ENCODE measurements around the gene EXOG. TPM values are rescaled to one million over a fixed set of nuclear protein-coding genes. Genes with fewer than 3 reads are reported as not detected.

EXOG gene
- total RNA-seq, 1 experiment from 2014 or later, result 12.5 TPM

DNA sequence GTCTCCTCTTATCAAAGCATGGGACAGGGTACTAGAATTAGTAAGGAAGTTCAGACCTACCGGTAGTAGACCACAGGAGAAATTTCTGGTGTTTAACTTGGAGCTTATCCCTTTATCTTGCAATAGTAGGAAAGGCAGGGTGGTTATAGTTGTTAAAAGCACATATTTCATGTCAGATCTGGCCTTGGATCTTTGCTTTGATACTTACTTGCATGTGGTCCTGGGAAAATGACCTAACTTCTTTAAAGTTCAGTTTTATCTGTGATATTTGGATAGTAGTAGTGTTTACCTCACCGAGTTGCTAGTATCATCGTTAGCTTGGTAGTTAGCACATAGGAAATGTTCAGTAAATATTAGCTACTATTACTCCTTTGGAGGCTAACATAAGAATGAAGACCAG is 15.4 kb downstream of the EXOG start:
- CTCF ChIA-PET, result no interaction called here

DNA sequence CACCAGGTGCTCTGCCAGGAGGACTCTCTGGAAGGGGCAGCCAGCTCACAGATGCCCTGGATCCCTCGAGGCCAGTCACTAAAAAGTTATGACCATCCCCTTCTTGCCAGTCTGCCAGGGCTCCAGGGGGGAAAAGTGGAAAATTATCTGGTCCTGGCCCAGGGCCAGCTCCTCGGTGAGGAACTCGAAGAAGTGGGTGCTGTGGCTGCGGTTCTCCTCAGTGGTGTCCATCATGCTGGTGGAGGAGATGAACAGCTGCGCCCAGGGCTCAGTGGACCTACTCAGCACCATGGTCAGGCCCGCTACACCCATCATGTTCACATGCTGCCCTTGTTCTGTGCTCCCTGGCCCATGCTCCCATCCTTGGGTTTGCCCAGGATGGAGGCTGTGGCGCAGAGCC is 19.2 kb downstream of the EXOG start:
- H3K27ac ChIP-seq (ENCODE audit: low read length), result no peak overlapping the region
- in situ Hi-C loops (cut with HindIII; ENCODE audit: low pct_unique_long_range_greater_than_20kb, low sequenced_read_pairs) (loop anchor here (25.0 kb wide), 1 partner anchor 147 kb away; no protein-coding TSS in a partner anchor), intact Hi-C loops (cut with micrococcal nuclease; ENCODE audit: unreplicated experiment) (no loop called here)
- no peaks in the 10 kb centered on the region for H3K27me3 ChIP-seq (ENCODE audit: control insufficient read depth, insufficient read depth, low read length)
- ChIA-PET POLR2A (no interaction called here), CTCF (no interaction called here)
- no peaks in the 10 kb centered on the region for H3K36me3 ChIP-seq (ENCODE audit: control insufficient read depth, insufficient read depth, low read length)
- no TSS peak for BruUV-seq (replicated peaks)
- DNase-seq (ENCODE audit: low read depth, low spot score) (no peak), ATAC-seq (no peak)
- TF ChIP-seq TCF7L2 (IDR thresholded peaks at IDR 0.05; ENCODE audit: low read depth, low read length) (no peak), CTCF (IDR thresholded peaks at IDR 0.05) (no peak)
- no peak overlapping the region for H3K4me3 ChIP-seq (ENCODE audit: low read depth in 2 of 2, low read length in 2 of 2)
- no peaks in the 10 kb centered on the region for H3K4me1 ChIP-seq (ENCODE audit: control insufficient read depth, insufficient read depth, low read length)
- H3K9me3 ChIP-seq (ENCODE audit: control insufficient read depth, insufficient read depth, low read depth, low read length), result no peaks in the 10 kb centered on the region

More for the DNA sequence above, 15.4 kb downstream of the EXOG start:
- no peak overlapping the region for H3K27ac ChIP-seq (ENCODE audit: low read length)
- H3K9me3 ChIP-seq (ENCODE audit: control insufficient read depth, insufficient read depth, low read depth, low read length), result no peaks in the 10 kb centered on the region
- DNase-seq (ENCODE audit: low read depth, low spot score) (no peak), ATAC-seq (no peak)
- no peak overlapping the region for H3K4me3 ChIP-seq (ENCODE audit: low read depth in 2 of 2, low read length in 2 of 2)
- no TSS peak for BruUV-seq (replicated peaks)
- TF ChIP-seq CTCF (IDR thresholded peaks at IDR 0.05) (no peak), TCF7L2 (IDR thresholded peaks at IDR 0.05; ENCODE audit: low read depth, low read length) (no peak), SIN3A (IDR thresholded peaks at IDR 0.05; ENCODE audit: borderline replicate concordance, insufficient read depth, low read depth, low read length) (no peak), POLR2AphosphoS5 (IDR thresholded peaks at IDR 0.05; ENCODE audit: low read depth, low read length) (no peak)
- TF ChIP-seq, protein P1, sequence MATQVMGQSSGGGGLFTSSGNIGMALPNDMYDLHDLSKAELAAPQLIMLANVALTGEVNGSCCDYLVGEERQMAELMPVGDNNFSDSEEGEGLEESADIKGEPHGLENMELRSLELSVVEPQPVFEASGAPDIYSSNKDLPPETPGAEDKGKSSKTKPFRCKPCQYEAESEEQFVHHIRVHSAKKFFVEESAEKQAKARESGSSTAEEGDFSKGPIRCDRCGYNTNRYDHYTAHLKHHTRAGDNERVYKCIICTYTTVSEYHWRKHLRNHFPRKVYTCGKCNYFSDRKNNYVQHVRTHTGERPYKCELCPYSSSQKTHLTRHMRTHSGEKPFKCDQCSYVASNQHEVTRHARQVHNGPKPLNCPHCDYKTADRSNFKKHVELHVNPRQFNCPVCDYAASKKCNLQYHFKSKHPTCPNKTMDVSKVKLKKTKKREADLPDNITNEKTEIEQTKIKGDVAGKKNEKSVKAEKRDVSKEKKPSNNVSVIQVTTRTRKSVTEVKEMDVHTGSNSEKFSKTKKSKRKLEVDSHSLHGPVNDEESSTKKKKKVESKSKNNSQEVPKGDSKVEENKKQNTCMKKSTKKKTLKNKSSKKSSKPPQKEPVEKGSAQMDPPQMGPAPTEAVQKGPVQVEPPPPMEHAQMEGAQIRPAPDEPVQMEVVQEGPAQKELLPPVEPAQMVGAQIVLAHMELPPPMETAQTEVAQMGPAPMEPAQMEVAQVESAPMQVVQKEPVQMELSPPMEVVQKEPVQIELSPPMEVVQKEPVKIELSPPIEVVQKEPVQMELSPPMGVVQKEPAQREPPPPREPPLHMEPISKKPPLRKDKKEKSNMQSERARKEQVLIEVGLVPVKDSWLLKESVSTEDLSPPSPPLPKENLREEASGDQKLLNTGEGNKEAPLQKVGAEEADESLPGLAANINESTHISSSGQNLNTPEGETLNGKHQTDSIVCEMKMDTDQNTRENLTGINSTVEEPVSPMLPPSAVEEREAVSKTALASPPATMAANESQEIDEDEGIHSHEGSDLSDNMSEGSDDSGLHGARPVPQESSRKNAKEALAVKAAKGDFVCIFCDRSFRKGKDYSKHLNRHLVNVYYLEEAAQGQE (IDR thresholded peaks at IDR 0.05; ENCODE audit: insufficient read depth in 1 of 2, low read depth in 2 of 2, low read length in 1 of 2), result no peak
- intact Hi-C loops (cut with micrococcal nuclease; ENCODE audit: unreplicated experiment), result no loop called here
- no peaks in the 10 kb centered on the region; the same call in 1 of the 2 replicates for H3K36me3 ChIP-seq (ENCODE audit: control insufficient read depth, insufficient read depth, low read length)
- in situ Hi-C loops (cut with HindIII; ENCODE audit: low pct_unique_long_range_greater_than_20kb, low sequenced_read_pairs), result loop anchor here (25.0 kb wide), 1 partner anchor 151 kb away; no protein-coding TSS in a partner anchor
- H3K4me1 ChIP-seq (ENCODE audit: control insufficient read depth, insufficient read depth, low read length), result no peaks in the 10 kb centered on the region
- no peaks in the 10 kb centered on the region for H3K27me3 ChIP-seq (ENCODE audit: control insufficient read depth, insufficient read depth, low read length)
- POLR2A ChIA-PET, result no interaction called here
